ENCODE measurements around the gene MSN. TPM values are rescaled to one million over a fixed set of nuclear protein-coding genes. Genes with fewer than 3 reads are reported as not detected.

The MSN gene
- total RNA-seq, 1 donor from 2014 or later, result 352 TPM

DNA sequence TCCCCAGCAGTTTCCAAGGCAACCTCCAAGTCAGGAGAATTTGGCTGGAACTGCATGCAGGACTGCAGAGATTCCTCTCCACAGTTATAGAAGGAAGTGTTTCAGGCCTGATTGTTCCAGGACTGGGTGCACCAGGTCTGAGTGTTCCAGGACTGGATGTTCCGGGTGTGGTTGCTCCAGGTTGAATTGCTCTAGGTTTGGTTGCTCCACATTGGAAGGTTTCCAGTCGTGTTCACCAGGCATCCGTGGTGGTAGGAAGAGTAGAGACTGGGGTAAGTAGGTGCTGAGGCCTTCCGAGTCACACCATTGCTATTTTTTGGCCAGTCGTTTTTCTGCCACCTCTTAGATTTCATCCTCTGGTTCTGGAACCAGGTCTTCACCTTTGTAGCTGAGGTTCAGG is 105.4 kb downstream of the MSN start:
- Mint-ChIP-seq H3K36me3 (ENCODE audit: low read depth) (no peaks in the 10 kb centered on the region), H3K27me3 (no peaks in the 10 kb centered on the region), H3K4me3 (no peak overlapping the region), H3K9me3 (no peaks in the 10 kb centered on the region), H3K4me1 (peaks cover 19% of the 10 kb centered on the region), H3K27ac (no peak overlapping the region)
- ATAC-seq (ENCODE audit: low read depth), result no peak
- intact Hi-C loops (cut with micrococcal nuclease), result no loop called here
- TF ChIP-seq, protein P1, sequence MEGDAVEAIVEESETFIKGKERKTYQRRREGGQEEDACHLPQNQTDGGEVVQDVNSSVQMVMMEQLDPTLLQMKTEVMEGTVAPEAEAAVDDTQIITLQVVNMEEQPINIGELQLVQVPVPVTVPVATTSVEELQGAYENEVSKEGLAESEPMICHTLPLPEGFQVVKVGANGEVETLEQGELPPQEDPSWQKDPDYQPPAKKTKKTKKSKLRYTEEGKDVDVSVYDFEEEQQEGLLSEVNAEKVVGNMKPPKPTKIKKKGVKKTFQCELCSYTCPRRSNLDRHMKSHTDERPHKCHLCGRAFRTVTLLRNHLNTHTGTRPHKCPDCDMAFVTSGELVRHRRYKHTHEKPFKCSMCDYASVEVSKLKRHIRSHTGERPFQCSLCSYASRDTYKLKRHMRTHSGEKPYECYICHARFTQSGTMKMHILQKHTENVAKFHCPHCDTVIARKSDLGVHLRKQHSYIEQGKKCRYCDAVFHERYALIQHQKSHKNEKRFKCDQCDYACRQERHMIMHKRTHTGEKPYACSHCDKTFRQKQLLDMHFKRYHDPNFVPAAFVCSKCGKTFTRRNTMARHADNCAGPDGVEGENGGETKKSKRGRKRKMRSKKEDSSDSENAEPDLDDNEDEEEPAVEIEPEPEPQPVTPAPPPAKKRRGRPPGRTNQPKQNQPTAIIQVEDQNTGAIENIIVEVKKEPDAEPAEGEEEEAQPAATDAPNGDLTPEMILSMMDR (IDR thresholded peaks at IDR 0.05), result no peak
- no peak for DNase-seq
- CTCF ChIA-PET, result no interaction called here
- POLR2A ChIA-PET, result no interaction called here

DNA sequence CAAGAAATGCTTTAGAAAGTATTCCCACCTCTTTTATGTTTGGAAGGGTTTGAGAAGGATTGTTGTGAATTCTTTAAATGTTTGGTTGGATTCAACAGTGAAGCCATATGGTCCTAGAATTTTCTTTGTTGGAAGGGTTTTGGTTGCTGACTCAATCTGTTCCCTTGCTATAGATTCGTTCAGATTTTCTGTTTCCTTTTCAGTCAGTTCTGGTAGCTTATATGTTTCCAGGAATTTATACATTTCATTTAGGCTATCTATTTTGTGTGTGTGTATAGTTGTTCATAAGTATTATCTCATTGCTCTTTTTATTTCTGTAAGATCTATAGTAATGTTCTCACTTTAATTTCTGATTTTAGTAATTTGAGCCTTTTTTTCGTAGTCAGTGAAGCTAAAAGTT is 114.4 kb downstream of the MSN start:
- no peaks in the 10 kb centered on the region for H3K27me3 Mint-ChIP-seq
- H3K4me3 Mint-ChIP-seq, result no peak overlapping the region
- ATAC-seq (ENCODE audit: low read depth) (no peak), DNase-seq (no peak)
- H3K36me3 Mint-ChIP-seq (ENCODE audit: low read depth), result no peaks in the 10 kb centered on the region
- TF ChIP-seq, protein P1 (IDR thresholded peaks at IDR 0.05), result no peak
- ChIA-PET POLR2A (interaction anchor here (0.6 kb wide), 1 partner anchor 245 kb away, joined by 3 read pairs; no protein-coding TSS in a partner anchor), CTCF (no interaction called here)
- intact Hi-C loops (cut with micrococcal nuclease), result no loop called here
- no peak overlapping the region for H3K27ac Mint-ChIP-seq
- peaks cover 14% of the 10 kb centered on the region for H3K4me1 Mint-ChIP-seq
- no peaks in the 10 kb centered on the region for H3K9me3 Mint-ChIP-seq

DNA sequence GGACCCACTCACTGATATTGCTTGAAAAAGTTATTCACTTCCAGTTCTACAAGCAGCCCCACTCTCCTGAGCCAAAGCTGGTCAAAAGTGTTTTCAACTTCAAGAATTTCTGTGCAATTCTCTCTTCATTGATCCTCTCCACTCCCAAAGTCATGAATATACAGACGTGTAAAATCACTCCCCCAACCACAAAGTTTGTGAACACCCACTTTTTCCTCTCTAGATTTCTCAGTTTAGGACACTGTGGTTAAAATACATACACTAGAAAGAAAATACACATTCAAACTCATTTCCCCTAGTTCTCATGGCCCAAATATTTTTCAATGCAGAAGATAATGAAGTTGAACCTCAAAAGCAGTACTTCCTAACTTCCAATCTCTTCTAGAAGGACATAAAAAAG is 116.3 kb downstream of the MSN start:
- no peak for ATAC-seq (ENCODE audit: low read depth)
- no peak overlapping the region for H3K27ac Mint-ChIP-seq

More for the DNA sequence above, 116.3 kb downstream of the MSN start:
- H3K4me1 Mint-ChIP-seq, result peaks cover 14% of the 10 kb centered on the region
- intact Hi-C loops (cut with micrococcal nuclease), result no loop called here
- ChIA-PET POLR2A (no interaction called here), CTCF (no interaction called here)
- H3K4me3 Mint-ChIP-seq, result no peak overlapping the region
- no peak for DNase-seq
- no peaks in the 10 kb centered on the region for H3K36me3 Mint-ChIP-seq (ENCODE audit: low read depth)
- H3K9me3 Mint-ChIP-seq, result no peaks in the 10 kb centered on the region
- H3K27me3 Mint-ChIP-seq, result no peaks in the 10 kb centered on the region
- TF ChIP-seq, protein P1 (IDR thresholded peaks at IDR 0.05), result no peak

Other genes with a start within 250 kb of the MSN start
- 51.9 and 54.0 TPM in 2 replicates for gene LAS1L, start 132.9 kb upstream of the MSN start, total RNA-seq